ENCODE data around the gene SLC17A8.

- TF ChIP-seq CTCF (IDR thresholded peaks at IDR 0.05) (no peak), REST (IDR thresholded peaks at IDR 0.05; ENCODE audit: insufficient read depth in 1 of 2, low read depth in 2 of 2, low read length in 1 of 2) (no peak), POLR2AphosphoS5 (IDR thresholded peaks at IDR 0.05; ENCODE audit: low read depth, low read length) (no peak), TCF7L2 (IDR thresholded peaks at IDR 0.05; ENCODE audit: low read depth, low read length) (no peak)
Measured at GRCh38 chr12:100383586-100384558, 27.0 kb downstream of the SLC17A8 start.
